NOMO-1 treated with dmso at 0.1 percent for 144 hours (cell line): ENCODE data around the gene OR5AU1.
A peak's percentile ranks its signal among the peaks of the same experiment; 100 is the strongest.
"Not testable (repeated sequence)": the region's sequence is repeated elsewhere in the genome, so short reads cannot be mapped to it uniquely, and the experiment has no call there.

ENCODE experiments used
- DNase-seq: peaks from one replicate; lab custom pipeline; 2025; ENCODE audit not compliant: unreplicated experiment; lab: John Stamatoyannopoulos, UW

Gene OR5AU1

DNA sequence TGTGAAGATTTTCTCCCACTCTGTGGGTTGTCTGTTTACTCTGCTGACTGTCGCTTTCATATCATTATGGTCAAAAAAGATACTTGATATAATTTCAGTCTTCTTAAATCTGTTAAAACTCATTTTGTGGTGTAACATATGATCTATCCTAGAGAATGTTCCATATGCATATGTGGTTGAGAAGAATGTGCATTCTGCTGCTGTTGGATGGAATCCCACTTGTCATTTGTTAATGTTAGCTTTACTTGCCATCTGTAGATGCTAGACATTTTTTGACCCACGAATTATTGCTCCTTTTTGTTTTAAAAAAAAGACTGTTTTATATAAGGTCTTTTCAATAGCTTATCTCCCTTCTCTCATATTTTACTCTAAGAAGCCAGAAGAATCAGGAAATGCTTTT lies 26.3 kb upstream of the OR5AU1 start:
- no peak for DNase-seq

DNA sequence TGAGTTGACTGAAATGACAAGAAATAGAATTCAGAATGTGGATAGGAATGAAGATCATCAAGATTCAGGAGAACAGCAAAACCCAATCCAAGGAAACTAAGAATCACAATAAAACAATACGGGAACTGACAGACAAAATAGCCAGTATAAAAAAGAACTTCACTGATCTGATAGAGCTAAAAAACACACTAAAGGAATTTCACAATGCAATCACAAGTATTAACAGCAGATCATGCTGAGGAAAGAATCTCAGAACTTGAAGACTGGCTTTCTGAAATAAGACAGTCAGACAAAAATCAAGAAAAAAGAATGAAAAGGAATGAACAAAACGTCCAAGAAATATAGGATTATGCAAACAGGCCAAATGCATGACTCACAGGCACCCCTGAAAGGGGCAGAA lies 15.3 kb upstream of the OR5AU1 start:
- no peak for DNase-seq

DNA sequence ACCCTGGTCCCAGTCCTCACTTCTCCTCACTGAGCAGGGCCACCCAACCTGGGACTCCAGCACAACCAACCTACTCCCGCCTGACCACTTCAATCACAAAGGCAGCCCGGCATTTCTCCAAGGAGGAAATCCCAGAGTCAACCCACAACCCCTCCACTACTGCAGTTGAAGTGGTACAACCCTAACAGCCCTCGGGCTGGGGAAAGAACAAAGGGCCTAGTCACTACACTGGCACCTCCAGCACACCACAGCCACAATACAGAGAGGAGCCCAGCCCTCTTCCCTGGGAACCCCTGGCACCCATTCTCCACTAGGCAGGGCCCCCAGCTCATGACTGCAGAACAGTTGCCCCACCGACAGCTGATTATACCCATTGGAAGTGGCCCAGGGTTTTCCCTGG lies 13.7 kb upstream of the OR5AU1 start:
- no peak for DNase-seq

DNA sequence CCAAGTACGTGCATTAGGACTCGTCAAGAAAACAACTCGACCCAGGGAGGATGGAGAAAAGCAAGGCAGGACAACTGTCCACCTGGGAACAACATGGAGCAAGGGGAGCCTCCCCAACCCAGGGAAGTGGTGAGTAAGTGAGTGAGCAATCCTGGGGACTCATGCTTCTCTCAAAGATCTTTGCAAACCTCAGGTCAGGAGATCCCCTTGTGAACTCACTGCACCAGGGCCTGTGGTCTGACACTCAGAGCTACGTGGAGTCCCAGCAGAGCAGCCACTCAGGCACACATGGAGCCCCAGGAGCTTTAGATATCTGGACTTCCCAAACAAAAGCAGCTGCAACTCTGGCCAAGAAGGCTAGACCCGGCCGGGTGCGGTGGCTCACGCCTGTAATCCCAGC lies 12.2 kb upstream of the OR5AU1 start:
- no peak for DNase-seq

DNA sequence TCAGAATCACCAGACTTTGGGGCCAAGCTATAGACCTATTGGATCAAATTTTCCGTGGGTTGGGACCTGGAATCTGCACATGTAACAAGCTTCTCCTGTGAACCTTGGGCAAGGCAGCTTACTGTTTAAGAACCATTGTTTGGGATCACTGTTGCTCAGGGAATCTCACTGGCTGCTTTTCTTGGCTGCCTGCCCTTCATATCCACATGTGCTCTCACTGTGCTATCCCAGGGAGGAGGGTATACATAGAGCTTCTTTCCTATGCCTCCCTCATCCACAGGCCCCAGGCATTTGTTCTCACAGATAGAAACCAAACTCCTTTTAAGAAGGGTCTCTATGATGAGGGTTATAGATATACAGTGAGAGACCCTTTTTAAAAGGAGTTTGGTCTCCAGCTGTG lies 9.8 kb upstream of the OR5AU1 start:
- not testable (repeated sequence) for DNase-seq

DNA sequence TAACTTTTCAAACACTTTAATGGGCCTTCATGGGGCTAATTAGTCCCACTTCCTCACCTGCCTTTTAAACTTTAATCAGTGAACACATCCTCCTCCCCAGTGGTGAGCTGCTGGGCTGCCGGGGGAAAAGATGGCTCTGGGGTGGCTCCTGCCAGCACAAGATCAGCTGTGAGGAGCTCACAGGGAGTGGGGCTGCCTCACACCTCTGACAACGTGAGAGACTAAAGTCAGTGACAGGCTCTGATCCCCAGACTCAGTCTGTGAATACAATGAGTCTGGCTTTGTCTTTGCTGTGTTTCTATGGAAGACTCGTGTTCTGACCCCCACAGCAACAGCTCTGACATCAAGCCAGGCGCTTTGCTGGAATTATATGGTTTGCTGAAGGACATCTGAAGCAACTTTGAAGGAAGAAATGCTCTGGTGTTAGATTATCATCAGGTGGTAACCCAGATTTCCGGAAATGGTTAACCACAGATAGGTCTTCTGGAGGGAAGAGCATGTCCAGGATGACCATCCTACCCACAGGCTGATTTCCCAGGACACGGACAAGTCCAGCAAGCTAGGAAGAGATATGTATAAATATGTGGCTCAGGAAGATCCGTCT lies 9.2 kb upstream of the OR5AU1 start:
- not testable (repeated sequence) for DNase-seq

DNA sequence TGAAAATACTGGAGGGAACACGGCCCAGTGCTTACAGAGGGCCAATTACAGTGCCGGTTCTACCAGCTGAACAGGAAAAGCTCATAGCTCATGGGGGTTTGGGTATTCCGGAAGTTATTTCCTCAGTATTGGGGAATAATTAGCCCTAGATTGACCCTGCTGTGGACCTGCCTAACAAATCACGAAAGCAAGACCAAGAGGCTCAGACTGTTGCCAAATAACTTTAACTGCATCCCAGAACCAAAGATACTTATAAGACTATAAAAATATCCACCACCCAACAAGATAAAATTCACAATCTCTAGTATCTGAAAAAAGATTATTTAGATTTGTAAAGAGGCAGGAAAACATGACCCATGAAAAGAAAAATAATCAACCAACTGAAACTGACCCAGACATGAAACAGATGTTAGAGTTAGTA lies 8.0 kb upstream of the OR5AU1 start:
- no peak for DNase-seq

DNA sequence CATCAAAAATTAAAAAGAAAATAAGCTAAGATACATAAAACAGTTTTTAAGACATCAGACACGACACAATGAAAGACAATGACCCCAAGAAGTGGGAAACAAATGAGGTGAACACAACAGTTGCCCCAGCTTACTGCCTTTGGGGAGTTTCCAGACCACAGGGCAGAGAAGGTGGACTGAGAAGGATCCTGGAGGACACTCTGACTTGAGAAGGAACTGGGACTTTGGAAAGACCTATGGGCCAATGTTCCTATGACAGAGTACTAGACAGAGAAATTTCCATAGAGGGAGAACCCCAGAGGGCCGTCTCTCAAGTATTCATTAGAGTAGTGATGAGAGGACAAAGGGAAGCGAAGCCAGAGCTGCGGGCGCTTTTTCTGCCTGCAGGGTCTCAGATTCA lies 6.2 kb upstream of the OR5AU1 start:
- DNase-seq = no peak

DNA sequence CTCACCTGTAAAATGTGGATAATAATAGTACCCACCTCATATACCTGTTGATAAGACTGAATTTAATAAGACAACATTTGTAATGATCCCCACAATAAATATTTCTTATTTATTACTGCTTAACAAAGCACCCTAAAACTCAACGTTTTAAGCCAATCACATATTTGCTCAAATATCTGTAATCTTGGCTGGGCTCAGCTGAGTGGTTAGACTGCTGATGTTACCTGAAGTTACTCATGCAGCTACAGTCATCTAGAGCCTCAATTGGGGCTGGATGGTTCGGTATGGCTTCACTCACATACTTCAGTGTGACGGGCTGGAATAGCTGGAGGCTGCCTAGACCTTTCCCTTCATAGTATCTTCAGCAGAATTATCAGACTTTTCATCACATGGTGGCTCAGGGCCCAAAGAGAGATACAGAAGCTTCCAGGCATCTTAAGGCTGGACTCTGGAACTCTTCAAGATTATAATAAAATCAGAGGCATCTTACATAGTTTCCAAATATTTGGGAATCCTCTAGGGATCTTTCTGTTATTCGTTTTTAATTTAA lies 4.3 kb upstream of the OR5AU1 start:
- DNase-seq = no peak

DNA sequence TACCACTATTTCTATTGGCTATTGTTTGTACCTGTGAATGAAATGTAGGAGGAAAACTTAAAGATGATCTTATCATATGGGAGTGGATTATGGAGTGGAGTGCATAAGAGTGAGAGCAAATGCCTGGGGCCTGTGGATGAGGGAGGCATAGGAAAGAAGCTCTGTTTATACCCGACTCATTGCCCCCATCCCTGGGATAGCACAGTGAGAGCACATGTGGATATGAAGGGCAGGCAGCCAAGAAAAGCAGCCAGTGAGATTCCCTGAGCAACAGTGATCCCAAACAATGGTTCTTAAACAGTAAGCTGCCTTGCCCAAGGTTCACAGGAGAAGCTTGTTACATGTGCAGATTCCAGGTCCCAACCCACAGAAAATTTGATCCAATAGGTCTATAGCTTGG lies 2.3 kb upstream of the OR5AU1 start:
- DNase-seq = not testable (repeated sequence)

DNA sequence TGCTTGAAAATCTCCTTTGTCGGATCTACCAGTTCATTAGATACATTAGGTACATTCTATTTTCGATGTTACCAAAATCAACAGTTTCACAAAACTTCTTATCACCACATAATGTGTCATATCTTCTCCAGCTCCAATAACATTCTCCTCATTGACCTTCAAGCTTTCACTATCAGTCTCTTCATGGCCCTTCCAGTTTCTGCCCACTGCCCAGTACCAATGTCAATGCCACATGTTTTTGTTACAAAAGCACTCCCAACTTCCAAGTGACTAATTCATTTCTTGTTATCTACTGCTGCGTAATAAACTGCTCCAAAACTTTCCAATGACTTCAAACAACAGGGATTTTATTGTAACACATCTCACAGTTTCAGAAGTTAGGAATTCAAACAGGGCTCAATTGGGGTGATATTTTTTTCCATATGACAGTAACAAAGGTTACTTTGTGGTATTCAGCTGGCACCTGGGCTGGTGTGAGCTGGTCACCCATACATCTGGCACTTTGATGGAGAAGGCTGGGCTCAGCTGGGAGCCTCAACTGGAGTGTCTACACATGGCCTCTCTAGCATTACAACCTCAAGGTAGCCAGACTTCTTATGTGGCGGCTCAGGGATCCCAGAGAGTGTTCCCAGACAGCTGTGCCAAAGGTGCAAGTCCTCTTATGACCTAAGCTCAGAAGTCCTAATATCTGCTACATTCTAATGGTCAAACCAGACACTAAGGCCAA lies 6.1 kb downstream of the OR5AU1 start:
- DNase-seq = no peak

DNA sequence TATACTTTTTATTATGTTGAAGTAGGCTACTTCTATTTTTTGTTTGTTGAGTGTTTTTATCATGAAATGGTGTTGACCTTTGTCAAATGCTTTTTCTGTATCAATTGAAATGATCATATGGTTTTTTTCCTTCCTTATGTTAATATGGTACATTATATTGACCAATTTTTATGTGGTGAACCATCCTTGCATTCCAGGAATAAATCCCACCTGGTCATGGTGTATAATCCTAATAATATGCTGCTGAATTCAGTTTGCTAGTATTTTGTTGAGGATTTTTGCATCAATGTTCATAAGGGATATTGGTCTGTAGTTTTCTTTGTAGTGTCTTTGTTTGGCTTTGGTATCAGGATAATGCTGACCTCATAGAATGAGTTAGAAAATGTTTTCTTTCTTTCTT lies 10.4 kb downstream of the OR5AU1 start:
- no peak for DNase-seq

DNA sequence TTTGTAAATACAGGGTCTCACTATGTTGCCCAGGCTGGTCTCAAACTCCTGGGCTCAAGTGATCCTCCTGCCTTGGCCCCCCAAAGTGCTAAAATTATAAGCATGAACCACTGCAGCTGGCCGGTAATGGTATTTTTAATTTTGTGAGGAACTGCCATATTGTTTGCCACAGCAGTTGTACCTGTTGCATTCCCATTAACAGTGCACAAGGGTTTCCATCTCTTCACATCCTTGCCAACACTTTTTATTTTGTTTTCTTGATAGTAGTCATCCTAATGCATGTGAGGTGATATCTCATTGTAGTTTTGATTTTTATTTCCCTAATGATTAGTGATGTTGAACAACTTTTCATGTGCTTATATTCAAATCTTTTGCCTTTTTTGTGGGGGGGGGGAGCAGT lies 13.5 kb downstream of the OR5AU1 start:
- no peak for DNase-seq

DNA sequence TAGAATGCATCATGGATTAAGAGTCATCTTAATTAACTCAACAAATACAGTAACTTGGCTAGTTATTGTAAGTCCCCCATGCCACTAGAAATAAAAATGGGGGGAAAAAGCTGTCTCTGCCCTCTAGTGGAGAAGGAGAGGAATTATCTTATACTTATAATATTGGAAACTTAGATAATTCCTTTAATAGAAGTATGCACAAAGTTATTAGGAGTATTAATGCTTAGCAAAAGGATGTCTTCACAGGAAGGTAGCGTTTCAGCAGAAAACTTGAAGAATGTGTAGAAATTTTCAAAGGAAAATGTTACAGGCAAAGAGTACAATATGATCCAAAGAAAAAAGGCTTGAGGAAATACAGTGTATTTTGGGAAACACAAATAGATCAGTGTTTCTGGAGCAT lies 19.8 kb downstream of the OR5AU1 start:
- DNase-seq = no peak

DNA sequence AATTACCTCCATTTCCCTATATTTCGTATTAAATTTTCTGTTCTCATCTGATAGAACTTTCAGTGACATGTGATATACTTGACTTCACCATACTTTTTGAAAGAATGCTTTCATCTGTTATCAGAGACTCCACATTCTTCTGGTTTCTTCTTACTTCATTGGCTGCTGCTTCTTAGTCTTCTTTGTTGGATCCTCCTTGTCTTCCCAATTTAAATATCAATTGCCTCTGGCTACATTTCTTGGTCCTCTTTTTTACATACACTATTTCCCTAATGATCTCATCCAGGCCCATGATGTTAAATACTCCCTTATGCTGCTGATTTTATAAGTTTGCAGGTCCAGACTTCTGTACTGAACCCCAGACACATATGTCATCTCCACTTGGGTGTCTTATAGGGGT lies 22.0 kb downstream of the OR5AU1 start:
- DNase-seq = no peak

DNA sequence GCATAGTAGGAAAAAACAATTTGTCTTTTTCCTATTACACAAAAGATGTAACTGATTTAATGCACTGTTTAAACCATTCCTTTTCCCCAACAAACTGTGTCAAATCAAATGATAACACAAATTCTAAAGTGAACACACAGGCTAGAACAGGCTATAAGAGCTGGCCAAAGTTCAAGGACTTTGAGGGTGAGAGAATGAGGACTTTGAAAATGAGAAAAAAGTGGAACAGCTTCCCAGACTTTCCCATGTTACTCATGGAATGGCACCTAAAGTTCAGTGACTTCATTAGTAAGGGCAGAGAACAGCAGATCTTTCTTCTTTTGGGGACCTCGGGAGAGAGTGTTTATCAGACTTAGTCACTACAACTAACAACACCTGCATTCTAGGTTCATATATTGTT lies 32.4 kb downstream of the OR5AU1 start:
- DNase-seq = no peak

DNA sequence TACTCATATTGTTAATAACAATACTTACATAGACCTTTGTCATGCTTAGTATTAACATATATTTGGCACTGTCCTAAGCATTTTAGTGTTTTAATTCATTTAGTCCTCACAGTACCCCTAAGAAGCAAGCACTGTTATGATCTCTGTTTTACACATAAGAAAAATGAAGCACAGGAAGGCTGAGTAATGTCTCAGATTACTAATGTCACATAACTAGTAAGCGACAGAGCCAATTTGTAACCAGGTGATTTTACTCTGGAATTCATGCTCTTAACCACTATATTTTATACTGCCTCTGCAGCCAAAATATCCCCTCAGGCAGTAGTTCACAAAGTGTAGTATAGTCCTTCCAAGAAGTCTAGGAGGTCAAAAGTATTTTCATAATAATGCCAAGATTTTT lies 34.7 kb downstream of the OR5AU1 start:
- no peak for DNase-seq

DNA sequence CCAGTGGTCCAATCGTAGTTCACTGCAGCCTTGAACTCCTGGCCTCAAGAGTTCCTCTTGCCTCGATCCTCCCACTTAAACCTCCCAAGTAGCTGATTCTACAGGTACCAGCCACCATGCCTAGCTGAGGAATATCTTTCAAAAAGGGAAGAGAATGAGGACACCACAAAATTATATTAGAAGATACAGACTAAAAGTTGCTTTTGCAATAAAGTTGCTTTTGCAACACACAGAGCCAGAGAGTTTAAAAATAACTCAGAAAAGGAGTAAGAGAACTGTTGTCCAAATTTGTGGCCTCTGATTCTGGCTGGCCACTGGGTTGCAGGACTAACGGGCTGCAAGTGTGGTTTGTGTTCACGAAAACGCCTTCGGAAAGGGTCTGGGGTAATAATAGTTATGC lies 35.2 kb downstream of the OR5AU1 start:
- DNase-seq = peak; percentile 20

DNA sequence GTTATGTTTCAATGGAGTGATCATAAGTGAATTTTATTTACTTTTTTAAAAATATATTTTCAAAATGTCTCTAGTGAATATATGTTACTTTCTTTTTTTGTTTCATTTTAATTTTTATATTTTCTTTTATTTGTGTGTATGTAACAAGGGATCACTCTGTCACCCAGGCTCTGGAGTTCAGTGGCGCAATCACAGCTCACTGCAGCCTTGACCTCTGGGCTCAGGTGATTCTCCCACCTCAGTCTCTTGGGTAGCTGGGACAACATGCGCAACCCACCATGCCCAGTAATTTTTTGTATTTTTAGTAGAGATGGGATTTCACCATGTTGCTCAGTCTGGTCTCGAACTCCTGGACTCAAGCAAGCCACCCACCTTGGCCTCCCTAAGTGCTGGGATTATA lies 36.9 kb downstream of the OR5AU1 start:
- no peak for DNase-seq

DNA sequence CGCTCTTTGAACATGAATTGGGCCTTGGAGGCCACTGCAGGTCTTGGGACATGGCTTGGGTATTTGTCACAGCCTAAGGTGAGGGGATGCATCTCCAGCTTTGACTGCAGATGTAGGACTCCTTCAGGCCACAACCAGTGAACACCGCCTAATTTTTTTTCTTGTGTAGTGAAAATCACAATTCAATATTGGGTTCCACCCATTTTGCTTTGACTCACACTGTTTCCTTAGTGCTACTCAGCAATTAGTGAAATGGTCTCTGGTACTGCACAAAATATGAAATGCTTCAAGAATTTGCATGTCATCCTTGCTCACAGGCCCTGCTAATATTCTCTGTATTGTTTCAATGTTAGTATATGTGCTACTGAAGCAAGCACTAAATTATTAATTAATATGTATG lies 42.5 kb downstream of the OR5AU1 start:
- no peak for DNase-seq

DNA sequence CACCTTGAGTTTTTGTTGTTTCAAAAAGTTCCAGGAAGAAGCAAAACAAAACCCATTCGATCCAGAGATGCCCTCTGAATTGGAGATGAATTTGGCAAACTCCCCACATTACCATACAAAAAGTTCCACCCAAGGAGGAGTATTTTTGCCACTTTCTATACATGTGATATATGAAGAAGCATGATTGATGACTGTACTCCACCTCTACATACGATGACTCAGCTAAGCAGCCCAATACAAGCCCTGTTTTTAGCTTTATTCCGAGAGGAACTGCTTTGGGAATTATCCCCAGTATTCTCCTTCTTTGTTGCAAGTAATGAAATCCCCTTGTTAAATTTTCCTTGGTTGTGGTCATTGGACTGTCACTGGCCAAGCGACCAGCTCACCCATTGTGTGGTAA lies 43.6 kb downstream of the OR5AU1 start:
- no peak for DNase-seq

DNA sequence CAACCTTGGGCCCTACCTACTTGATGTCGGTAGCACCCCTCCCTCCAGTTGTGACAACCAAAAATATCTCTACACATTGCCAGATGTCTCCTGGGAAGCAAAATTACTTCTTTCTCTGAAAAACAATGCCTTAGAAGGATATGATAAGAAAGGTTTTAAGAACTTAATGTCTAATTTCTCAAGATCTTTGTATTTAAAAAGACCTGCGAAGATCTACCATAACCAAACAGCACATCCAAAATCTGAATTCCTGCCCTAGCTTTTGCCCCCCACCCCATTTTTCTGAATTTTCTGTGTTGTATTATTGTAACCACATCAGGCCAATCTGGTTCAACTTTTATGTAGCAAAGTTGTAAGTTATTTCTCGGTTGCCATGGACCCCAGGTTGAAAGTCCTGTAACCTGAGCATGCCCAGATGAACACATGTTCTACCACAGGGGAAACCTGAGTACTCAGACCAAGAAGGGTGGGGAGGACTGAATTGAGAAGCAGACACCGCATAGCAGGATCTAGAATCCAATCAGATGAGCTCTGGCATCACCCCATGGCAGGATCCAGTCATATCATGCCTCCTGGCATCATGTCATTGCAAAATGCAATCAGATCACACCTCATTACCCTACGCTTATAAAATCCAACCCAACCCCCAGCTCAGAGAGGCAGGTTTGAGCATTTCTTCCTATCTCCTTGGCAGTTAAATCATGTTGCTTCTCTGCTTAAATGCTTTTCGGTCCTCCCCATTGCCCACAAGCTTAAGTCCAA lies 46.3 kb downstream of the OR5AU1 start:
- DNase-seq = no peak
